AG09309 (cell line): ENCODE results near the gene COPG2.

Experiments
- DNase-seq: peaks from one replicate; pipeline ENCODE4 v3.0.0-alpha.2; 2010; ENCODE audit warnings: low read depth
- H3K4me3 ChIP-seq: 2 replicates; pipeline ENCODE4 v1.5.1; 2011; ENCODE audit warnings: mild to moderate bottlenecking, low read depth, low read length, moderate library complexity; ENCODE audit not compliant: control insufficient read depth
- CTCF ChIP-seq: IDR thresholded peaks from 2 replicates; pipeline ENCODE4 v1.5.1; 2011; ENCODE audit warnings: mild to moderate bottlenecking, low read depth, low read length, inconsistent platforms; ENCODE audit not compliant: insufficient read depth, control insufficient read depth; ENCODE audit errors: missing control alignments

The COPG2 gene

GRCh38 chr7:130566898-130567280 is 101.7 kb downstream of the COPG2 start:
- TF ChIP-seq CTCF, result no peak
- no peak overlapping the region for H3K4me3 ChIP-seq
- no peak for DNase-seq

- TF ChIP-seq CTCF, result no peak
- no peak for DNase-seq
- H3K4me3 ChIP-seq, result no peak overlapping the region
Observed at GRCh38 chr7:130566168-130566897, 102.2 kb downstream of the COPG2 start.

- peak; percentile 4 for DNase-seq
- peak; percentile 37 for TF ChIP-seq CTCF
- no peak overlapping the region for H3K4me3 ChIP-seq
Observed at GRCh38 chr7:130560972-130561371, 107.6 kb downstream of the COPG2 start.

GRCh38 chr7:130559184-130559583 is 109.4 kb downstream of the COPG2 start:
- no peak for TF ChIP-seq CTCF
- no peak for DNase-seq
- H3K4me3 ChIP-seq, result no peak overlapping the region

GRCh38 chr7:130554481-130554880 is 114.1 kb downstream of the COPG2 start:
- TF ChIP-seq CTCF, result no peak
- H3K4me3 ChIP-seq, result no peak overlapping the region
- no peak for DNase-seq

- H3K4me3 ChIP-seq, result no peak overlapping the region
- no peak for TF ChIP-seq CTCF
- DNase-seq, result no peak
Observed at GRCh38 chr7:130553398-130554029, 115.0 kb downstream of the COPG2 start.

GRCh38 chr7:130544356-130544755 is 124.2 kb downstream of the COPG2 start:
- DNase-seq, result no peak
- H3K4me3 ChIP-seq, result no peak overlapping the region
- TF ChIP-seq CTCF, result no peak
